ENCODE measurements around the gene DENND5A.

DNA sequence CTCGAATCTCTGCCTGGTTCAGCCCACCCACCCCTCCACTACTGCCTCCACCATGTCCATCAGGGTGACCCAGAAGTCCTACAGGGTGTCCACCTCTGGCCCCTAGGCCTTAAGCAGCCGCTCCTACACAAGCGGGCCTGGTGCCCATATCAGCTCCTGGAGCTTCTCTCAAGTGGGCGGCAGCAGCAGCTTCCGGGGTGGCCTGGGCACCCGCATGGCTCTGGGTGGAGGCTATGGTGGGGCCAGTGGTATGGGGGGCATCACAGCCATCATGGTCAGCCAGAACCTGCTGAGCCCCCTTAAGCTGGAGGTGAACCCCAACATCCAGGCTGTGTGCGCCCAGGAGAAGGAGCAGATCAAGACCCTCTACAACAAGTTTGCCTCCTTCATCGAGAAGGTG is 170.7 kb downstream of the DENND5A start:
- no peak for TF ChIP-seq ATF1 (CRISPR knock-in tag; IDR thresholded peaks at IDR 0.05)
- no peak for TF ChIP-seq ATF1 (tag; IDR thresholded peaks at IDR 0.05)
- no peak for TF ChIP-seq EZH2 (IDR thresholded peaks at IDR 0.05; ENCODE audit: borderline replicate concordance, low read depth, low read length)
- TF ChIP-seq, protein P1, sequence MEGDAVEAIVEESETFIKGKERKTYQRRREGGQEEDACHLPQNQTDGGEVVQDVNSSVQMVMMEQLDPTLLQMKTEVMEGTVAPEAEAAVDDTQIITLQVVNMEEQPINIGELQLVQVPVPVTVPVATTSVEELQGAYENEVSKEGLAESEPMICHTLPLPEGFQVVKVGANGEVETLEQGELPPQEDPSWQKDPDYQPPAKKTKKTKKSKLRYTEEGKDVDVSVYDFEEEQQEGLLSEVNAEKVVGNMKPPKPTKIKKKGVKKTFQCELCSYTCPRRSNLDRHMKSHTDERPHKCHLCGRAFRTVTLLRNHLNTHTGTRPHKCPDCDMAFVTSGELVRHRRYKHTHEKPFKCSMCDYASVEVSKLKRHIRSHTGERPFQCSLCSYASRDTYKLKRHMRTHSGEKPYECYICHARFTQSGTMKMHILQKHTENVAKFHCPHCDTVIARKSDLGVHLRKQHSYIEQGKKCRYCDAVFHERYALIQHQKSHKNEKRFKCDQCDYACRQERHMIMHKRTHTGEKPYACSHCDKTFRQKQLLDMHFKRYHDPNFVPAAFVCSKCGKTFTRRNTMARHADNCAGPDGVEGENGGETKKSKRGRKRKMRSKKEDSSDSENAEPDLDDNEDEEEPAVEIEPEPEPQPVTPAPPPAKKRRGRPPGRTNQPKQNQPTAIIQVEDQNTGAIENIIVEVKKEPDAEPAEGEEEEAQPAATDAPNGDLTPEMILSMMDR (IDR thresholded peaks at IDR 0.05 in 2 of 3, conservative IDR thresholded peaks at IDR 0.05 in 1 of 3; ENCODE audit: insufficient read depth in 2 of 3, low read depth in 1 of 3, low read length in 3 of 3) = no peak
- no peak for TF ChIP-seq GABPB2 (CRISPR knock-in tag; conservative IDR thresholded peaks at IDR 0.05)
- TF ChIP-seq, protein P2, sequence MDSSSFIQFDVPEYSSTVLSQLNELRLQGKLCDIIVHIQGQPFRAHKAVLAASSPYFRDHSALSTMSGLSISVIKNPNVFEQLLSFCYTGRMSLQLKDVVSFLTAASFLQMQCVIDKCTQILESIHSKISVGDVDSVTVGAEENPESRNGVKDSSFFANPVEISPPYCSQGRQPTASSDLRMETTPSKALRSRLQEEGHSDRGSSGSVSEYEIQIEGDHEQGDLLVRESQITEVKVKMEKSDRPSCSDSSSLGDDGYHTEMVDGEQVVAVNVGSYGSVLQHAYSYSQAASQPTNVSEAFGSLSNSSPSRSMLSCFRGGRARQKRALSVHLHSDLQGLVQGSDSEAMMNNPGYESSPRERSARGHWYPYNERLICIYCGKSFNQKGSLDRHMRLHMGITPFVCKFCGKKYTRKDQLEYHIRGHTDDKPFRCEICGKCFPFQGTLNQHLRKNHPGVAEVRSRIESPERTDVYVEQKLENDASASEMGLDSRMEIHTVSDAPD (CRISPR knock-in tag; IDR thresholded peaks at IDR 0.05) = no peak
